RCC 7860 (cell line): Measurements from ENCODE around the gene RNF34.
A peak's percentile ranks its signal among the peaks of the same experiment; 100 is the strongest.

Experiments used
- DNase-seq: peaks from one replicate; pipeline ENCODE4 v3.0.0-alpha.2; 2015; ENCODE audit warnings: low spot score
- FAIRE-seq: peaks from 2 replicates; lab custom pipeline; 2012; peaks lifted over from hg19 to GRCh38; lab: Jason Lieb, UNC

RNF34 gene

DNA sequence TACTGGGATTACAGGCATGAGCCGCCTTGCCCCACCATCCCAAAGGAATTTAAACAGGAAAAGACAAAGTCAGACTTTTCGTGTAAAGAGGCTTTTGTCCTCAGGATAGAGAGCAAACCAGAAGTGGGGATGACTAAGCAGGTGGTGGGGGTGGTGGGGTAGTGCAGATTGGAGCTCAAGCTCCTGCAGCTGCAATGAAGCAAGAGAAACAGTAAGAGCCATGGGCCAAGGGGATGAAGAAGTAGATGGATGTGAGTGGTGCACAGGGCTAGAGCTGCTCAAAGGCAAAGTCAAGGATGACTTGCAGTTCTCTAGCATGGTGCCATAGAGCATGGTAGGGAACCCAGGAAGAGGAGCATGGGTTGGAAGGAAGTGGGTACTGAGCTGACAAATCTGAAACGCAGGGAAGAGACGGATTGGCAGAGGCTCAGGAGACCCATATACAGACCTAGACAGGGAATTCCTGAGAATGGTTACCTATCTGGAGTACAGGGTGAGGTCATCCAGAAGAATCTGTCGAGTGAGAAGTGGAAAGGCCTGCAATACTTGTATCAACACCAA lies 11.4 kb upstream of the RNF34 start:
- FAIRE-seq (no peak), DNase-seq (peak; percentile 15)

DNA sequence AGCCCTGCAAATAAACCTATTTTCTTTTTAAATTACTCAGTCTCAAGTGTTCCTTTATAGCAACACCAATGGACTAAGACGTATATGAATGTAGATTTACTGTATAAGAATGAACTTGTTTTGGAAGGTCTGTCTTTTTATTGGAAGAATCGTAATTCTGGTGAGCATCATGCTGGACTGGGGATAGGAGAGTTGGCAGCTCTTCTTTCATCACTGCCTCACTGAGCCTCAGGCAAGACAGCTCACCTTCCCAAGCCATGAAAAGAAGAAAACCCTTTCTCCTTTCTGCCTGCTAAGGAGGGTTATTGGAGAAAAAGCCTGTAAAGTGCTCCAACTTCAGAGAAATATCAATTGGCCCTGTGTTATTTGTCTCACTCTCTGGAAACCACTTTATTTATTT lies 9.1 kb upstream of the RNF34 start:
- DNase-seq (no peak), FAIRE-seq (no peak)

DNA sequence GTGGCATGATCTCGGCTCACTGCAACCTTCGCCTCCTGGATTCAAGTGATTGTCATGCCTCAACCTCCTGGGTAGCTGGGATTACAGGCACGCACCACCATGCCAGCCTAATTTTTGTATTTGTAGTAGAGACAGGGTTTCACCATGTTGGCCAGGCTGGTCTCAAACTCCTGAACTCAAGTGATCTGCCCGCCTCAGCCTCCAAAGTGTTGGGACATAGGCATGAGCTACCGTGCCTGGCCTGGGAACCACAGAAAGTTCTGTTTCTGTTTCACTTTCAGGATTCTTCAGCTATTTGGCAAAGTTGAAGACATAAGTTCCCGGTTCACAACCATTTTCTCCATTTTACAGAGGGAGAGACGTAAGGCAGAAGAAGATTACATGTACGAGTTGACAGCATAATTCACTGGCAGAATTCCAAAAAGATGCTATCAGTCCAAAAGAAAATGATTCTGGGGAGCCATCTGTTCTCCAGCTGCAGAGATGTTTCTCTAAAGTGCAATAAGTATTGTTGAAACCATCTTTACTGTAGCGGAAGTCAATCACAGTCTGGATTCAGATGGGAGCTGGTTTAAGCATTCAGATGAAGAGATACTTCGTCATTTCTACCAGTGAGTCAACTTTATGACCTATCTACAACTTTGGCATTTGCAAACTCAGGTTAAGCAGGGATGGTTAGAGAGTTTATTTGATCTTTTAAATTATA lies 8.1 kb upstream of the RNF34 start:
- no peak for FAIRE-seq
- no peak for DNase-seq

DNA sequence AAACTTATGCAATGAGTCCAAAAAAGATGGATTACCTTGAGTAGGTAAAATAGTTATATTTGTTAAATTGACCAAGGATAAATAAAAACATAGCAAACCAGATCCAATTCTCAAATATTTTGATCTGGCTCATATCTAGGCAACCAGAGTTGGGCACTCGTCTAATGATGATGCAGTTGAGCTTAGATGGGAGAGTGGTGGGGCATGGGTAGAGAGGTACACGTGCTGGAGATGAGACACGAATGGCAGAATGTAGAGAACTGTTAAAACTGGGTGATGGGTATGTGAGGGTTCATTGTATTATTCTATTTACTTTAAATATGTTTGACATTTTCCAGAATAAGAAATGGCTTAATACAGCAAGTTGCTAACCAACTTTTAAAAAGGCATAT lies 7.6 kb upstream of the RNF34 start:
- FAIRE-seq (no peak), DNase-seq (no peak)

DNA sequence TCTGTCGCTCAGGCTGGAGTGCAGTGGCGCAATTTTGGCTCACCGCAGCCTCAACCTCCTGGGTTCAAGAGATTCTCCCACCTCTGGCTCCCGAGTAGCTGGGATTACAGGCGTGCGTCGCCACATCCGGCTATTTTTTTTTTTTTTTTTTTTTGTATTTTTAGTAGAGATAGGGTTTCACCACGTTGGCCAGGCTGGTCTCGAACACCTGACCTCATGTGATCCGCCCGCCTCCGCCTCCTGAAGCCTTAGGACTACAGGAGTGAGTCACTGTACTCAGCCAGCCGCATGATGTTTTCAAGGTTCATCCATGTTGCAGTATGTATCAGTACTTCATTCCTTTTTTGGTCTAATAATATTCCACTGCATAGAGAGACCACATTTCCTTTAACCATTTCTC lies 2.4 kb upstream of the RNF34 start:
- FAIRE-seq = no peak
- no peak for DNase-seq

DNA sequence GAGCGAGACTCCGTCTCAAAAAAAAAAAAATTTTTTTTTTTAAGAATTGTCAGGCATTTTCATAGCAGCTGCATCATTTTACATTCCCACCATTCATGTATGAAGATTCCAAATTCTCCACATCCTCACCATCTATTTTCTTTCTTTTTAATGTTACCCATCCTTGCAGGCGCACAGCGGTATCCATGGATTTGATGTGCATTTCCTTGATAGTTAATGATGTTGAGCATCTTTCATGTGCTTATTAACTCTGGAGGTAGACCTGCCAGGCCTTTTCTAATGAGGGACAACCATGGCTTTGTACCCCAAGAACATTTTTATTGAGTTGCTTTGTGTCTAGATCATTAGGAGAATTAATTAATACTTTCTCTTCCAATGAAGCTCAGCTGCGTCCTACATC lies 1.6 kb upstream of the RNF34 start:
- DNase-seq = no peak
- FAIRE-seq = no peak

DNA sequence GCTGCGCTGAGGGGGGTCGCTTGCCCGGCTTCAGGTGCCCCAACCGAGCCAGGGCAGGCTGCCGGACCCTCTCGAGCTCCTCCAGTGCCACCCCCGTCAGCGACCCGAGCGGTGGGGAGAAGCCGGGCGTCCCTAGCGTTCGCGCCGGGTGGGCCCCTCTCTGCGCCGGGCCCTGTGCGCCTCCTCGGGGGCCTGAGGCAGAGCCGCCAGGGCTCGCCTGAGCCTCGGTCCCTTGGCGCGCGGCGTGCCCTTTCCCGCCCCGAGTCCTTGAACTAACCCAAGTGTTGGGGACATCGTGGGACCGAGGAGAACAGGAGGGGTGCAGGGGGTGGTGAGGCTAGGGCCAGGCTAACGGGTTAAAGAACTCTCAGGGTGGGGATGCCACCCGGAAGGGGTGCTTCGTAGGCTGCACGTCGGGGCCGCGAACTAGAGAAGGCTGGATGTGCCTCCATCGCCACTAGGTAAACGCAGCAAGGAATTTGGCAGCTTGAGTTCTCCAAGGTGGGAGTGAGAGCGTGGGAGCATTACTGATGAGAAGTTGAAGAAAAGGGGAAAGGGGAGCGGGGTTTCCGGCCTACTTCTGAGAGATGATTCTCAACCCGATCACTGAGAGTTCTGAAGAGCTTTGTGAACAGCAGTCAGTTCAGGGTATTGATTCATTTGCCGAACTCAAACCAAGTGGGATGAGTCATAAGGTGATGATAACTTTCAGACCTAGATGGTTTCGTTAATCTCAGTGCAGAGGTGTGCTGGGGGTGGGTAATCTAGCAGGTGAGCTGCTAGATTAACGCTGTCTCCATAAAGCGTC lies 618 bp downstream of the RNF34 start:
- FAIRE-seq (no peak), DNase-seq (peak; percentile 10)

DNA sequence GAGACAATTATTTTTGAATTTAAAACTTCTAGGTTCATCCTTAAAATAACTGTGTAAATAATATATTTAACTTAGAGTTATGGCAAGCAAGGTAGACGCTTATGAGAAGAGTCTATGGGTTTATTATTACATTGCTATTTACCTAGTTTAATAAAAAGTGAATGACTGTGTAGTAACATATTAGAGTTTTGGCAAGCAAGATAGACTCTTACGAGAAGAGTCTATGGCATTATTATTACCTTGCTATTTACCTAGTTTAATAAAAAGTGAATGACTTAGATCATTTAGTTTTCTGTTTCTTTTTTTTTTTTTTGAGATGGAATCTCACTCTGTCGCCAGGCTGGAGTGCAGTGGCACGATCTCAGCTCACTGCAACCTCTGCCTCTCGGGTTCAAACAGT lies 3.8 kb downstream of the RNF34 start:
- no peak for FAIRE-seq

DNA sequence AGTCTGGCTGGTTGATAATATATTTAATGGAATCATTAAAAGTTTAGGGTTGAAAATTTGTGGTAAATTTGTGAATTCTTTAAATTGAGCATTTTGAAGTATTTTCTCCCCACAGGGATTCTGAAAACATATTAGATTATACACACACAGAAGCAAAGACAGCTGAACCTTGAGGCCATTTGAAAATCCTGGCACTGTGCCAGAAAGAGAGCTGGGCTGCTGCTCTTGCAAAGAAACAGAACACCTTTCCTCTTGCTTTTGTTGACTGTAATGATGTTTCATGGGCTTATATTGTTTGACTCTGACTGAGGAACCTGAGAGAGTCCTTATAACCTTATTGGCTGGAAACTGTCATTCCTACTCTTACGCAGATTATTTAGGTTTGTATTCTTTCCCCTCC lies 4.8 kb downstream of the RNF34 start:
- DNase-seq (no peak), FAIRE-seq (no peak)

More for the DNA sequence above, 3.8 kb downstream of the RNF34 start:
- no peak for DNase-seq

DNA sequence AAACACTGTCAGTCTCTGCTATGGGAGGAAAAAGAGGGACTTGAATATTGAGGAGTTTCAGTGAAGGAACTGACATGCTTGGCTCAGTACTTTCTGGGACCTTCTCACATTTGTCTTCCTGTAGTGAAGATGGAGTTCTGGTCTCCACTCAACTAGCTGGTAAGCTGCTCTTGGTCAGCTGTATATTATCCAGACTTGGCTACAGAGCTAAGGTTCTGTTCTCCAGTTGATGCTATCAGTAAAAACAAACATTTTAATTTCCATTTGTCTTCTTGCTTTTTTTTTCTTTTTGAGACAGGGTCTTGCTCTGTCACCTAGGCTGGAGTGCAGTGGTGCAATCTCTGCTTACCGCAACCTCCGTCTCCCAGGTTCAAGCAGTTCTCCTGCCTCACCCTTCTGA lies 5.3 kb downstream of the RNF34 start:
- DNase-seq (no peak), FAIRE-seq (no peak)

DNA sequence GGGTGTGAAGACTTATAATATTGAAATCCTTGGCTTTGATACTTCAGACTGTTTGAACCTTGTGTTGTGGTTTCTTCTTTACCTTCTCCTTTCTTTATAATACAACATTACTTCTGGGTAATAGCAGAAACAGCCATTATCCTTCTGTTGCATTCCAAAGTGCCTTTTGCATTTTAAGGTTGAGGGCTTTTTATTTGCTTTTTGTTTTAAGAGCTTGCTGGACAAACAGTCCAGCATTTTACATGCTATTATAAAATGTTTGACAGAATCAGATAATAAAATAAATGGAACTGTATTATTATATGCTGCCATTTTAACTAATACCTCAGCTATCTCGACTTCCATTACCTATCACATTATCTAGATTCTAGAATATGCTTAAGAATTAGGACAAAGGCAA lies 14.0 kb downstream of the RNF34 start:
- DNase-seq = no peak
- FAIRE-seq = no peak

DNA sequence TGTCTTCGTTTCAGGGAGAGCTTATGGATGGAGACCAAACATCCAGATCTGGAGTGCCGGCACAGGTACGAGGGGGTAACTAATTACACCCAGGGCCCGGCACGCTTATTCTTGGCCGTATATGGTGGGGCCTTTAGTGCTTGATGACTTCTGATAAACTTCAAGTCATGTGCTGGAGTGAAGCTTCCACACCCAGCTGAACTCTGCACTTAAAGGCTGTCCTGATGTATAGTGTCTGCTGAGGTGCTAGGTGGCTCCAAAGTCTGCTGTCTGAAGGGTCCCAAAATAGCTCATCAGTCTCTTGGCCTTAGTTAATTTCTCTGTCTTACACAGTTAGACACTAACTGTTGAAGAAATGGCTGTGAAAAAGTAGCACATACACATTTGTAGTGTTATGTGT lies 17.9 kb downstream of the RNF34 start:
- FAIRE-seq (no peak), DNase-seq (no peak)

DNA sequence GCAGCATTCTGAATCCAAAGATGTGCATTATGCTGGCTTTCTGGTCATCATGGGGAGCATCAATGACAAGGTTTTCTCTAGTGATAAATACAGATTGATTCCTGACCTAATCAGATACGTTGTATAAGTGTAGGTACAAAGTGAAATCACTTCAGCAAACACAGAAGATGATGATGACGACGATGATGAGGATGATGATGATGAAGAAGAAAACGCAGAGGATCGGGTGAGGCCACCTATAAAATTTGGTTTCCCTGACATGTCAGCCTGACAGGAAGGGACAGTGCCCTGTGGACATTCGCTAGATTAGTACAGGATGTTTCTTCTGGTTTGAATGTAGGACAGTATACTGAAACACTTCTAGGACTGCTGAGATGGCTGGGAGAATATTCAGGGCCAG lies 20.2 kb downstream of the RNF34 start:
- FAIRE-seq = no peak
- DNase-seq = no peak

DNA sequence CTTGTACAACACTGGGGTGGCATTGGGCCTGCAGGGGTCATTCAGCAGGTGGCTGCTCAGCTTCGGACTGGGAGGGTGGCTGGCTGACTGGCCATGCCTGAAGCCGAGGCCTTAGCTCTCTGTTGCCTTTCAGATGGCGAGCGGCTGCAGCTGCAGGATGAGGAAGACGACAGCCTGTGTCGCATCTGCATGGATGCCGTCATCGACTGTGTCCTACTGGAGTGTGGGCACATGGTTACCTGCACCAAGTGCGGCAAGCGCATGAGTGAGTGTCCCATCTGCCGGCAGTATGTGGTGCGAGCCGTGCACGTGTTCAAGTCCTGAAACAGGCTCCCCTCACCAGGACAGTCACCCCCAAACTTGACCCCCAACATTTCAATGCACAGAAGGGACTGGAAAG lies 23.3 kb downstream of the RNF34 start:
- FAIRE-seq = no peak
- DNase-seq = no peak

DNA sequence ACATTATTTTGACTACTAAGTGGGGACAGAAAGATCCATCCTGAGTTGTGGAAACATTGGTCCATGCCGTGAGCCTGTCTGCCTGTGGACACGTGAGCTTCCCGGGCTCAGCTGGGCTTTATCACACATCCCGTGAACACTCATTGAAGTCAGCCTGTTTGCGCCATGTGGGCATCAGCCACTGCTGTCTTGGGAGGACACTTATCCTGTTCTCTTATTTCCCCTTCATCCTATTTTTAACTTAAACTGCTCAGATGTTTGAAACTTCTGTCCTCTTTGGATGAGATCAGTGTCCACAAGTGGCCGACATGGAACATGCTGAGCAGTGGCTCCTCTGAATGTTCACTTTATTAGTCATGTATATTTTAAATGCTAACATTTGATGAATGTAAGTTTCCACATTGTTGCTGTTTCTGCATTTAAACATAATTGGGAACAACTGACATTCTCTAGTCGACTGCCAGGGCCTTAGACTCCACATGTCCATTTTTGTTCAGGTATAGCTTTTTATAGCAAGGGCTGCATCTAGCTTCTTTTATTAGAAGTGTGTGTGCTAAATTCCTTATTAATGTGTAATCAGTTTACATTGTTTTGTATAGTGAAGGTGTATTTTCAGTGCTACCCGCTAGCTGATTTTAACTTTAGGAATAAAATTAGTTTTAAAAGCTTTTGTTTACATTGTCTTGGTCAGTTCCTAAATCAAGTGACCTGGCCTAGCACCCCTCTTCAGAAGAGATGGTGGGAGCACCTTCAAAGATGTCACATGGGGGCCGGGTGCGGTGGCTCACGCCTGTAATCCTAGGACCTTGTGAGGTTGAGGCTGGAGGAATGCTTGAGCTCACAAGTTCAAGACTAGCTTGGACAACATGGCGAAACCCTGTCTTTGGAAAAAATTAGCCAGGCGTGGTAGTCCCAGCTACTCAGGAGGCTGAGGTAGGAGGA lies 24.0 kb downstream of the RNF34 start:
- DNase-seq (no peak), FAIRE-seq (no peak)

DNA sequence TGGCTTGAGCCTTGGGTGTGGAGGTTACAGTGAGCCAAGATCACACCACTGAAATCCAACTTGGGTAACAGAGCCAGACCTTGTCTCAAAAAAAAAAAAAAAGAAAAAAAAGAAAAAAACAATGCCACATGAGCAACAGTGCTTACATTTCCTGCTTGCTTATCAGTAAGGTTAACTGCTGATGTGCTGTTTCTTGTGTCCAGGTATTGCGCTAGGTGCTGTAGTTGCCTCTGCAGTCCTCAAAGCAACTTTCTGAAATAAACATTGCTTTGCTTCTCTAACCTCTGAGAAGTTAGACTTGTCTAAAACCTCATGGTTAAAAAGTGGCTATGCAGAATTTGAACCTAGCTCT lies 24.7 kb downstream of the RNF34 start:
- no peak for DNase-seq
- FAIRE-seq = no peak

DNA sequence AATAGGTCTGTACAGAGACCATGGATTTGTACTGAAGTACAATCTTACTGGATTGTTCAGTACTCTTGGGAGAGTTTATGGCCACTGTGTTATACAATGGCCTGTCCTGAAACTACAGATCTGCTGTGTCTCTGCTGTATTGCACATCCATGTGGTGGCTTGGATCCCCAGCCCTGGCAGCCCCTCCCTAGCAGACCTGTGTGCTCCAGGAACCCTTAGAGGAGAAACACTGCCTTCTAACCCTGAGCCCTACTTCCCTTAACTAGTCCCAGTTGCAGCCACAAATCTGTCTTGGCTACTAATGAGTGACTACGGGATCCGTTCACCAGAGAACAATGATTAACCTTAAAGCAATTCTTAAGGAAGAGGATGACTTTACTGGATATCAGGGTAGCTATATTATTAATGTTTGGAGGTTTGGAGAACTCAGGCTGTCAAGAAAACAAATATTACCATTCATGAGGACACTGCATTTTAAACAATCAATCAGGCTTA lies 27.7 kb downstream of the RNF34 start:
- FAIRE-seq = peak; percentile 82
- DNase-seq = peak; percentile 9

DNA sequence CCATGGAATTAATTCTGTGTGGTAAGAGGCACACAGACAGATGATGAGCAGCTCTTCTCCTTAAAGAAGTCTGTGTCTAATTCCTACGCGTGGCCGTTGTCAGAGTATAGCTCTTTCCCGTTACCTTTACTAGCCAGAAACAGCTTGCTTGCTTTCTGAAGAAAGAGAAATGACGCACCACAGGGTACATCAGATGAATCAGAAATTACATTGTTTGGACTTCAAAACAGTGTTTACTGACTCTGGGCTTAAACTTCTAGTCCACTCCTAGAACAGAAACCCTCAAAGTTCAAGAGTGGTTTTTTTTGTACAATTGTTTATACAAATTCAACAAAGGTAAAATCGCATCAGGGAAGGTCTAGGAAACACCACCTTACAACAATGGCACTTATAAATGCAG lies 29.0 kb downstream of the RNF34 start:
- DNase-seq (no peak), FAIRE-seq (no peak)

DNA sequence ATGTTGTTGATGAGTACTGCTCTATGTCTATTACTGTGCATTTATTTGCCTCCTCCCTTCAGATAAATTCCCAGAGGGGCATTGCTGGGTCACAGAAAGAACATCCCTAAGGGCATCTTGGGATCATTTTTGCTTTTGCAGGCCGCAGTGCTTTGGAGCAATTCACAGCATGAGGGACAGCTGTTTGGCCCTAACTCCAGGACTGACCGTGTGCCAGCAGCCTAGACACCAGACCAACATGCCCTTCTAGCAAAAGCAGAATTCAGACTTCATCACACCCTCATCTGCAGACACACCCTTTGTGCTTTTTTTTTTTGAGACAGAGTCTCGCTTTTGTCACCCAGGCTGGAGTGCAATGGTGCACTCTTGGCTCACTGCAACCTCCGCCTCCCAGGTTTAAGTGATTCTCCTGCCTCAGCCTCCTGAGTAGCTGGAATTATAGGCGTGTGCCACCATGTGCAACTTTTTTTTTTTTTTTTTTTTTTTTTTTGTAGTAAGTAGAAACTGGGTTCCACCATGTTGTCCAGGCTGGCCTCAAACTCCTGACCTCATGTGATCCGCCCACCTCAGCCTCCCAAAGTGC lies 31.0 kb downstream of the RNF34 start:
- FAIRE-seq (no peak), DNase-seq (no peak)

DNA sequence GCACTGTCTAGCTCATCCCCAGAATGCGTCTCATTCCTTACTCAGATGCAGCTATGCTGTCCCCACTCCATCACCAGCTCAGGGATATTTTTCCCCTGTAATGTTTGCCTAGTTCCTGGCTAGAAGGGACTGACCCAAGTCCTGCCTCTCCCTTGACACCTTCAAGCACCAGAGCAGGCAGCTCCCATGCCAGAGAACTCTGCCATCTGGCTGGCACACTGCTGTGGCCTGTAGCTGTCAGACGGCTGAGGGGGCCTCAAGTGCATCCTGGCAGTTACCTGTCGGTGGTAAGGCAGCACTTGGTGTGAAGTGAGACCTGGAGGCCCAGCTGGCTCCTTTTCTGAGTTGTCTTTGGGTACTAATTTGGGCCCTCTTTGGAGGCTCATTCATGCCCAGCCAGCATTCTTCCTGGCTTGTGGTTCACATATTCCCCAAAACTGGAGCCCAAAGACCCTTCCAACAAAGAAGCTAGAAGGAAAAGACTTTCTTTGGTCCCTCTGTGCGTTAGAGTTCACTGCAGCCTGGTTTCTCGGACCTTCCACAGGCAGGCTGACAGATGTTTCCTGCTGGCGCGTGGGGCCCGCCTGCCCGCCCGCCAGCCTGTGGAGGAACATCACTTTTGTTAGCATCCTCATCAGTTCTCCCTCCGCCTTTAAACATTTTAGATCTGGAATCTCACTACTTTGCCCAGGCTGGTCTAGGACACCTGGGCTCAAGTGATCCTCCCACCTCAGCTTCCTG lies 33.0 kb downstream of the RNF34 start:
- DNase-seq (no peak), FAIRE-seq (no peak)
